Hepatocyte (in vitro differentiated cells): Measurements from ENCODE around the gene SLC26A4.

ENCODE experiments used
- CTCF ChIP-seq: fragments of 200-600 bp; sonication (generic); IDR thresholded peaks from 2 replicates; pipeline ENCODE4 v1.5.1; 2016; ENCODE audit warnings: antibody characterized with exemption, mild to moderate bottlenecking; ENCODE audit not compliant: poor library complexity
- EZH2 ChIP-seq: fragments of 200-600 bp; sonication (generic); IDR thresholded peaks from 2 replicates; pipeline ENCODE4 v1.6.1; 2016; ENCODE audit warnings: antibody characterized with exemption, mild to moderate bottlenecking, borderline replicate concordance
- EZH2phosphoT487 ChIP-seq: fragments of 200-600 bp; sonication (generic); IDR thresholded peaks from one replicate; pipeline ENCODE4 v1.6.1; 2018; ENCODE audit warnings: antibody characterized with exemption, mild to moderate bottlenecking, low read depth, moderate library complexity; ENCODE audit not compliant: unreplicated experiment, severe bottlenecking

- TF ChIP-seq CTCF (no peak), EZH2 (no peak), EZH2phosphoT487 (no peak)
Measured at GRCh38 chr7:107746006-107746405, 85.4 kb downstream of the SLC26A4 start.
